Loucy (cell line): ENCODE data around the gene LYPLAL1.

Experiments
- EZH2phosphoT487 ChIP-seq: fragments of 200-600 bp; IDR thresholded peaks from 2 replicates; pipeline ENCODE4 v1.6.1; 2018; ENCODE audit warnings: antibody characterized with exemption, mild to moderate bottlenecking, moderate library complexity, borderline replicate concordance
- TF ChIP-seq, protein P1 (sequence below): fragments of 200-600 bp; sonication (generic); conservative IDR thresholded peaks from 2 replicates; pipeline ENCODE4 v1.5.1; 2014; ENCODE audit warnings: mild to moderate bottlenecking, antibody characterized with exemption, low read length

DNA sequence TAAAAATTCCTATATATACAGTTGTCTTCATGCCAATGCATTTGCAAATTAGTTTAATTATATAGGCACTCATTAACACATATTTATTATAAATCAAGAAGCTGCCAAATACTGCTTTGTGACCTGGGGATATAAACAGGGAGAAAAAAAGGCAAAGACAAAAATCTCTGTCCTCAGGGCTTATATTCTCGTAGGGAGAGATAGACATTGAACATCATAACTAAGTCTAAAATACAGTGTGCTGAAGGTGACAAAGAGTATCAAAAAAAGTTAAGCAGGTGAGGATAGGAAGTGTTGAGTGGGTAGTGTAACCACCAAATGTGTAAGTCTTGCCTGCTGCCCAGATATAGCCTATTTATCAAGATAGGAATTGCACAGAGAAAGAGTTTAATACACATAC is 40.7 kb upstream of the LYPLAL1 start:
- TF ChIP-seq, protein P1, sequence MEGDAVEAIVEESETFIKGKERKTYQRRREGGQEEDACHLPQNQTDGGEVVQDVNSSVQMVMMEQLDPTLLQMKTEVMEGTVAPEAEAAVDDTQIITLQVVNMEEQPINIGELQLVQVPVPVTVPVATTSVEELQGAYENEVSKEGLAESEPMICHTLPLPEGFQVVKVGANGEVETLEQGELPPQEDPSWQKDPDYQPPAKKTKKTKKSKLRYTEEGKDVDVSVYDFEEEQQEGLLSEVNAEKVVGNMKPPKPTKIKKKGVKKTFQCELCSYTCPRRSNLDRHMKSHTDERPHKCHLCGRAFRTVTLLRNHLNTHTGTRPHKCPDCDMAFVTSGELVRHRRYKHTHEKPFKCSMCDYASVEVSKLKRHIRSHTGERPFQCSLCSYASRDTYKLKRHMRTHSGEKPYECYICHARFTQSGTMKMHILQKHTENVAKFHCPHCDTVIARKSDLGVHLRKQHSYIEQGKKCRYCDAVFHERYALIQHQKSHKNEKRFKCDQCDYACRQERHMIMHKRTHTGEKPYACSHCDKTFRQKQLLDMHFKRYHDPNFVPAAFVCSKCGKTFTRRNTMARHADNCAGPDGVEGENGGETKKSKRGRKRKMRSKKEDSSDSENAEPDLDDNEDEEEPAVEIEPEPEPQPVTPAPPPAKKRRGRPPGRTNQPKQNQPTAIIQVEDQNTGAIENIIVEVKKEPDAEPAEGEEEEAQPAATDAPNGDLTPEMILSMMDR = no peak
- TF ChIP-seq EZH2phosphoT487 = no peak
